Gastroesophageal sphincter (tissue), 3 donors: Measurements from ENCODE around the gene GSTM1.
"Not testable (repeated sequence)": the region's sequence is repeated elsewhere in the genome, so short reads cannot be mapped to it uniquely, and the experiment has no call there.

ENCODE experiments used
- POLR2A ChIP-seq, 2 donors: fragments of 450-650 bp; IDR thresholded peaks; one replicate each; pipeline ENCODE4 v1.6.1; 2017; ENCODE audit warnings: antibody characterized with exemption in 2 of 2, mild to moderate bottlenecking in 2 of 2, moderate library complexity in 1 of 2
- TF ChIP-seq, protein P1 (sequence below), 4 experiments: fragments of 200-600 bp in 2 of 4; fragments of 450-650 bp in 2 of 4; sonication (generic) in 1 of 4; IDR thresholded peaks; one replicate each; pipeline ENCODE4 v1.5.1; 2017 to 2019; ENCODE audit warnings: antibody characterized with exemption in 4 of 4, mild to moderate bottlenecking in 2 of 4, moderate library complexity in 2 of 4

DNA sequence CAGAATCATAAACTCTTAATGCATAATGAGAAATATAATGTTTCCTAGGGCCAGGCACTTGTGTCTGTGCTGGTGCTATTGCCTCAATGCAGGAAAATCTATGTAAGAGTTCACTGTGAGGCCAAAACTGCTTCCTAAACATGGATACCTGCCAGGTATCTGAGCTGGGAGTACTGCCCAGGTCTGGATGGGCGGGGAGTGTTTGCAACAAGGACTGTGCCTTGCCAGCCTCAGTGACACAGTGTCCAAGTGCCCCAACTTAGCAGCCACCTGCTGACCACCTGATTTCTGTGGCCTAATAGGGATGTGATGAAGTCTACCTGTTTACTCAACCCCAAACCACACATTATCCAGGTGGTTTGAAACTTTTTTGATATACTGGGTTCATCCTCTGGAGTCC lies 2.2 kb upstream of the GSTM1 start:
- TF ChIP-seq, protein P1, sequence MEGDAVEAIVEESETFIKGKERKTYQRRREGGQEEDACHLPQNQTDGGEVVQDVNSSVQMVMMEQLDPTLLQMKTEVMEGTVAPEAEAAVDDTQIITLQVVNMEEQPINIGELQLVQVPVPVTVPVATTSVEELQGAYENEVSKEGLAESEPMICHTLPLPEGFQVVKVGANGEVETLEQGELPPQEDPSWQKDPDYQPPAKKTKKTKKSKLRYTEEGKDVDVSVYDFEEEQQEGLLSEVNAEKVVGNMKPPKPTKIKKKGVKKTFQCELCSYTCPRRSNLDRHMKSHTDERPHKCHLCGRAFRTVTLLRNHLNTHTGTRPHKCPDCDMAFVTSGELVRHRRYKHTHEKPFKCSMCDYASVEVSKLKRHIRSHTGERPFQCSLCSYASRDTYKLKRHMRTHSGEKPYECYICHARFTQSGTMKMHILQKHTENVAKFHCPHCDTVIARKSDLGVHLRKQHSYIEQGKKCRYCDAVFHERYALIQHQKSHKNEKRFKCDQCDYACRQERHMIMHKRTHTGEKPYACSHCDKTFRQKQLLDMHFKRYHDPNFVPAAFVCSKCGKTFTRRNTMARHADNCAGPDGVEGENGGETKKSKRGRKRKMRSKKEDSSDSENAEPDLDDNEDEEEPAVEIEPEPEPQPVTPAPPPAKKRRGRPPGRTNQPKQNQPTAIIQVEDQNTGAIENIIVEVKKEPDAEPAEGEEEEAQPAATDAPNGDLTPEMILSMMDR (IDR thresholded peaks at IDR 0.05): not testable (repeated sequence)
- TF ChIP-seq POLR2A (IDR thresholded peaks at IDR 0.05): not testable (repeated sequence)
